GM12878 (cell line): ENCODE measurements around the gene NCKAP5L. TPM values are rescaled to one million over a fixed set of nuclear protein-coding genes. Genes with fewer than 3 reads are reported as not detected.

Source experiments
- E2F4 ChIP-seq: IDR thresholded peaks from 2 replicates; pipeline ENCODE4 v1.6.1; 2012; ENCODE audit warnings: low read depth, low read length, improper control_type of control experiment
- EGR1 ChIP-seq, 2 experiments: IDR thresholded peaks; 1 replicate in 1 of 2; 2 replicates in 1 of 2; pipeline ENCODE4 v1.6.1; 2011 to 2012; ENCODE audit warnings: low read depth in 2 of 2, low read length in 2 of 2, borderline replicate concordance in 1 of 2, mild to moderate bottlenecking in 1 of 2, moderate library complexity in 1 of 2
- GATAD2B ChIP-seq: fragments of 450-650 bp; conservative IDR thresholded peaks from 2 replicates; pipeline ENCODE4 v1.6.1; 2017; ENCODE audit warnings: low read depth, mild to moderate bottlenecking, moderate library complexity
- HDGF ChIP-seq: fragments of 450-650 bp; IDR thresholded peaks from 2 replicates; pipeline ENCODE4 v1.6.1; 2016; ENCODE audit warnings: antibody characterized with exemption
- RELA ChIP-seq: fragments of 450-650 bp; IDR thresholded peaks from 2 replicates; pipeline ENCODE4 v1.8.0; 2014; ENCODE audit warnings: borderline replicate concordance; ENCODE audit not compliant: partially characterized antibody
- SMAD1 ChIP-seq: fragments of 450-650 bp; IDR thresholded peaks from 2 replicates; pipeline ENCODE4 v1.6.1; 2018; ENCODE audit warnings: mild to moderate bottlenecking, low read depth; ENCODE audit not compliant: partially characterized antibody
- SMARCA5 ChIP-seq: fragments of 450-650 bp; IDR thresholded peaks from 2 replicates; pipeline ENCODE4 v1.6.1; 2017; ENCODE audit warnings: mild to moderate bottlenecking
- ZBTB11 ChIP-seq: fragments of 450-650 bp; formaldehyde crosslinking; IDR thresholded peaks from 2 replicates; pipeline ENCODE4 v1.5.0; 2022; ENCODE audit warnings: mild to moderate bottlenecking, missing genetic modification characterization
- ZBTB40 ChIP-seq: fragments of 450-650 bp; IDR thresholded peaks from 2 replicates; pipeline ENCODE4 v1.6.1; 2016; ENCODE audit warnings: mild to moderate bottlenecking, moderate library complexity, borderline replicate concordance
- polyA plus RNA-seq, 11 experiments: library from polyadenylated mRNA; depleted of rRNA in 4 of 11; unstranded in 6 of 11; stranded (reverse) in 5 of 11; fragments of >200 nt; fragmentation: Nextera tagmentation in 4 of 11; fragmentation: Illumina TruSeq in 1 of 11; extraction: Ambion mirVana in 4 of 11; extraction: Trizol in 1 of 11; gene quantifications; 1 replicate in 1 of 11; 2 replicates in 10 of 11; pipeline versions ENCODE4 v1.2.1 to v1.2.3, GENCODE V29; 2011 to 2016; ENCODE audit warnings: inconsistent platforms in 2 of 11, missing spikeins in 2 of 11, low read depth in 1 of 11
- total RNA-seq, 4 experiments: library from RNA; depleted of rRNA in 3 of 4; stranded (reverse); fragments of >200 nt in 3 of 4; fragmentation: Illumina TruSeq in 1 of 4; extraction: Trizol in 1 of 4; gene quantifications; 2 replicates each; pipeline versions ENCODE4 v1.2.1 to v1.2.3, GENCODE V29; 2013 to 2021

NCKAP5L gene
- total and polyA plus RNA-seq, 10 of the 15 experiments (the other 5 are each of a cell fraction or from before 2014, with no cell fraction given), result 0.03 to 15.8 (median 4.4) TPM

- TF ChIP-seq EGR1 (IDR thresholded peaks at IDR 0.05; ENCODE audit: borderline replicate concordance in 1 of 2, low read depth in 2 of 2, low read length in 2 of 2), result no peak
- TF ChIP-seq SMAD1, result no peak
- TF ChIP-seq SMARCA5, result no peak
- TF ChIP-seq GATAD2B, result no peak
- no peak for TF ChIP-seq RELA
- no peak for TF ChIP-seq ZBTB40
- no peak for TF ChIP-seq ZBTB11 (CRISPR knock-in tag)
- no peak for TF ChIP-seq E2F4
- 0 out of 2 replicates have a peak, but pooled peaks have one; percentile 60 for TF ChIP-seq HDGF
Measured at GRCh38 chr12:49776858-49777257, 51.4 kb downstream of the NCKAP5L start (continued).
